PC-3 (cell line): Measurements from ENCODE around the gene ARSB. TPM values are rescaled to one million over a fixed set of nuclear protein-coding genes. Genes with fewer than 3 reads are reported as not detected.

Experiments
- ATAC-seq: fragments of 200-7000 bp; cut with Tn5 transposase; 2 replicates; pipeline ENCODE4 v1.9.1; 2020; ENCODE audit warnings: mild to moderate bottlenecking, moderate library complexity
- BruUV-seq: library from RNA; stranded (reverse); fragments of 400-500 nt; replicated peaks from 2 replicates; lab custom pipeline; 2021; lab: Mats Ljungman, UMichigan
- CTCF ChIA-PET: fragments of 300-600 bp; sonication (Branson Sonifier 250); formaldehyde crosslinking; loops from one replicate; lab custom pipeline; 2022; ENCODE audit warnings: antibody characterized with exemption; lab: Charles Lee
- POLR2A ChIA-PET: fragments of 300-600 bp; sonication (Branson Sonifier 250); formaldehyde crosslinking; loops from one replicate; lab custom pipeline; 2022; ENCODE audit warnings: antibody characterized with exemption; ENCODE audit not compliant: unreplicated experiment; lab: Charles Lee
- DNase-seq: peaks from one replicate; pipeline ENCODE4 v3.0.0-alpha.2; 2015
- H2AFZ ChIP-seq: fragments of 300-600 bp; sonication (generic); 2 replicates; pipeline ENCODE4 v1.6.0; 2016; ENCODE audit warnings: antibody characterized with exemption, low read length
- H3F3A ChIP-seq: fragments of 300-600 bp; sonication (generic); one replicate; pipeline ENCODE4 v1.6.0; 2017; ENCODE audit warnings: antibody characterized with exemption, low read length, control low read depth, mild to moderate bottlenecking; ENCODE audit not compliant: unreplicated experiment
- H3K27ac ChIP-seq: fragments of 300-600 bp; sonication (generic); 2 replicates; pipeline ENCODE4 v1.5.1; 2016; ENCODE audit warnings: mild to moderate bottlenecking, low read length
- H3K27me3 ChIP-seq: fragments of 300-600 bp; sonication (generic); 2 replicates; pipeline ENCODE4 v1.6.1; 2016; ENCODE audit warnings: low read length, mixed read lengths
- H3K36me3 ChIP-seq: fragments of 300-600 bp; sonication (generic); 2 replicates; pipeline ENCODE4 v1.6.1; 2016; ENCODE audit warnings: low read depth, mixed run types, low read length, mixed read lengths
- H3K4me1 ChIP-seq: fragments of 300-600 bp; sonication (generic); 2 replicates; pipeline ENCODE4 v1.5.1; 2016; ENCODE audit warnings: low read length; ENCODE audit not compliant: insufficient read depth
- H3K4me2 ChIP-seq: fragments of 300-600 bp; sonication (generic); 2 replicates; pipeline ENCODE4 v1.6.0; 2016; ENCODE audit warnings: low read length
- H3K4me3 ChIP-seq: fragments of 300-600 bp; sonication (generic); 2 replicates; pipeline ENCODE4 v1.5.1; 2016; ENCODE audit warnings: mild to moderate bottlenecking, low read length, mixed read lengths
- H3K79me2 ChIP-seq: fragments of 300-600 bp; sonication (generic); 2 replicates; pipeline ENCODE4 v1.6.1; 2017; ENCODE audit warnings: low read length, mixed read lengths
- H3K9ac ChIP-seq: fragments of 300-600 bp; sonication (generic); 2 replicates; pipeline ENCODE4 v1.6.0; 2016; ENCODE audit warnings: mild to moderate bottlenecking, low read length
- H3K9me2 ChIP-seq: fragments of 300-600 bp; sonication (generic); replicated peaks from 2 replicates; pipeline ENCODE4 v1.6.1; 2016; ENCODE audit warnings: mixed run types, low read length, mixed read lengths
- H3K9me3 ChIP-seq: fragments of 300-600 bp; sonication (generic); 2 replicates; pipeline ENCODE4 v1.6.1; 2016; ENCODE audit warnings: low read length, mixed read lengths
- H4K20me1 ChIP-seq: fragments of 300-600 bp; sonication (generic); 2 replicates; pipeline ENCODE4 v1.6.1; 2016; ENCODE audit warnings: low read length, mixed read lengths
- CTCF ChIP-seq: fragments of 300-600 bp; sonication (generic); conservative IDR thresholded peaks from 2 replicates; pipeline ENCODE4 v1.5.1; 2017; ENCODE audit warnings: antibody characterized with exemption, low read depth, mild to moderate bottlenecking, low read length
- EZH2 ChIP-seq: fragments of 300-600 bp; sonication (generic); IDR thresholded peaks from one replicate; pipeline ENCODE4 v1.6.1; 2017; ENCODE audit warnings: antibody characterized with exemption, mild to moderate bottlenecking, low read length; ENCODE audit not compliant: unreplicated experiment
- EZH2phosphoT487 ChIP-seq: fragments of 300-600 bp; sonication (generic); IDR thresholded peaks from 2 replicates; pipeline ENCODE4 v1.6.1; 2018; ENCODE audit warnings: mild to moderate bottlenecking, antibody characterized with exemption, low read length, borderline replicate concordance
- intact Hi-C: fragments of 100-400 bp; cut with micrococcal nuclease; formaldehyde crosslinking; loops from 2 replicates; pipeline ENCODE4 v1.9.0; 2023
- total RNA-seq: library from RNA; depleted of rRNA; stranded (reverse); fragments of >200 nt; gene quantifications from 2 replicates; pipeline ENCODE4 v1.2.3, GENCODE V29; 2014

The ARSB gene
- total RNA-seq, 1 experiment from 2014 or later = 8.1 TPM

- no peaks in the 10 kb centered on the region for H3K27me3 ChIP-seq
- intact Hi-C loops = no loop called here
- no peak overlapping the region for H3K4me3 ChIP-seq
- TF ChIP-seq CTCF (no peak), EZH2 (no peak), EZH2phosphoT487 (no peak)
- BruUV-seq = no TSS peak
- no peak overlapping the region for H3K9ac ChIP-seq
- no peaks in the 10 kb centered on the region for H3K4me1 ChIP-seq
- ATAC-seq = no peak
- H3F3A ChIP-seq = no peaks in the 10 kb centered on the region
- H3K36me3 ChIP-seq = no peaks in the 10 kb centered on the region
- H2AFZ ChIP-seq = no peak overlapping the region
- no peaks in the 10 kb centered on the region for H3K9me3 ChIP-seq
- DNase-seq = no peak
- no peak overlapping the region for H3K4me2 ChIP-seq
- H3K27ac ChIP-seq = no peak overlapping the region
- no peaks in the 10 kb centered on the region for H4K20me1 ChIP-seq
- ChIA-PET CTCF (no interaction called here), POLR2A (no interaction called here)
- no peaks in the 10 kb centered on the region for H3K9me2 ChIP-seq
- H3K79me2 ChIP-seq = no peaks in the 10 kb centered on the region
Observed at GRCh38 chr5:78741019-78741418, 244.1 kb downstream of the ARSB start.

- Histone ChIP-seq H3K4me1 (no peaks in the 10 kb centered on the region), H4K20me1 (no peaks in the 10 kb centered on the region), H2AFZ (no peak overlapping the region), H3K36me3 (no peaks in the 10 kb centered on the region), H3K27me3 (no peaks in the 10 kb centered on the region), H3K4me3 (no peak overlapping the region), H3F3A (no peaks in the 10 kb centered on the region), H3K9me2 (no peaks in the 10 kb centered on the region), H3K27ac (no peak overlapping the region), H3K4me2 (no peak overlapping the region), H3K9me3 (no peaks in the 10 kb centered on the region), H3K9ac (no peak overlapping the region), H3K79me2 (no peaks in the 10 kb centered on the region)
- no peak for ATAC-seq
- no TSS peak for BruUV-seq
- ChIA-PET CTCF (no interaction called here), POLR2A (no interaction called here)
- peak; percentile 23 for DNase-seq
- intact Hi-C loops = no loop called here
- TF ChIP-seq CTCF = no peak
- no peak for TF ChIP-seq EZH2phosphoT487
- TF ChIP-seq EZH2 = no peak
Observed at GRCh38 chr5:78738693-78739300, 246.3 kb downstream of the ARSB start.

- H3K79me2 ChIP-seq = no peaks in the 10 kb centered on the region
- intact Hi-C loops = no loop called here
- H3F3A ChIP-seq = no peaks in the 10 kb centered on the region
- no peak overlapping the region for H3K27ac ChIP-seq
- H4K20me1 ChIP-seq = no peaks in the 10 kb centered on the region
- ChIA-PET POLR2A (no interaction called here), CTCF (no interaction called here)
- DNase-seq = no peak
- no peak overlapping the region for H3K4me3 ChIP-seq
- BruUV-seq = no TSS peak
- no peak for ATAC-seq
- TF ChIP-seq EZH2phosphoT487 = no peak
- TF ChIP-seq CTCF = no peak
- TF ChIP-seq EZH2 = no peak
- H3K4me2 ChIP-seq = no peak overlapping the region
- H3K36me3 ChIP-seq = no peaks in the 10 kb centered on the region
- no peaks in the 10 kb centered on the region for H3K27me3 ChIP-seq
- no peaks in the 10 kb centered on the region for H3K9me2 ChIP-seq
- H3K9me3 ChIP-seq = no peaks in the 10 kb centered on the region
- H3K9ac ChIP-seq = no peak overlapping the region
- no peak overlapping the region for H2AFZ ChIP-seq
- H3K4me1 ChIP-seq = no peaks in the 10 kb centered on the region
Observed at GRCh38 chr5:78738104-78738503, 247.0 kb downstream of the ARSB start.
